Measurements from ENCODE around the gene AKIRIN1.
"Not testable (repeated sequence)": the region's sequence is repeated elsewhere in the genome, so short reads cannot be mapped to it uniquely, and the experiment has no call there.

AKIRIN1 gene

GRCh38 chr1:39046613-39047210, 55.6 kb downstream of the AKIRIN1 start:
- no peak for DNase-seq (ENCODE audit: low spot score)

GRCh38 chr1:39047374-39048229, 56.5 kb downstream of the AKIRIN1 start:
- DNase-seq (ENCODE audit: low spot score), result no peak

GRCh38 chr1:39048745-39049370, 57.8 kb downstream of the AKIRIN1 start:
- DNase-seq (ENCODE audit: low spot score), result no peak

GRCh38 chr1:39050001-39050400, 58.9 kb downstream of the AKIRIN1 start:
- no peak for DNase-seq (ENCODE audit: low spot score)

- DNase-seq (ENCODE audit: low spot score), result not testable (repeated sequence)
Measured at GRCh38 chr1:39051193-39051850, 60.2 kb downstream of the AKIRIN1 start.

GRCh38 chr1:39051956-39052355, 60.9 kb downstream of the AKIRIN1 start:
- no peak for DNase-seq (ENCODE audit: low spot score)

GRCh38 chr1:39055213-39055710, 64.2 kb downstream of the AKIRIN1 start:
- DNase-seq (ENCODE audit: low spot score), result not testable (repeated sequence)
